Measurements from ENCODE around the gene NT5C.
A peak's percentile ranks its signal among the peaks of the same experiment; 100 is the strongest.
"Not testable (repeated sequence)": the region's sequence is repeated elsewhere in the genome, so short reads cannot be mapped to it uniquely, and the experiment has no call there.

The NT5C gene

GRCh38 chr17:75131278-75132017 is at the start of gene NT5C:
Gene NT5C, minus strand, starts transcription at chr17:75131742. Its CDS starts 35 bp downstream, at chr17:75131707.
- H3K4me1 Mint-ChIP-seq (ENCODE audit: low read depth): peaks cover 21% of the 10 kb centered on the region
- DNase-seq: peak; percentile 88
- H3K27ac Mint-ChIP-seq: peak within 1 kb of the TSS; percentile 94
- H3K36me3 Mint-ChIP-seq (ENCODE audit: low read depth): peaks cover 52% of the 10 kb centered on the region
- peak within 1 kb of the TSS; percentile 89 for H3K4me3 Mint-ChIP-seq
- no peaks in the 10 kb centered on the region for H3K9me3 Mint-ChIP-seq
- no peaks in the 10 kb centered on the region for H3K27me3 Mint-ChIP-seq

DNA sequence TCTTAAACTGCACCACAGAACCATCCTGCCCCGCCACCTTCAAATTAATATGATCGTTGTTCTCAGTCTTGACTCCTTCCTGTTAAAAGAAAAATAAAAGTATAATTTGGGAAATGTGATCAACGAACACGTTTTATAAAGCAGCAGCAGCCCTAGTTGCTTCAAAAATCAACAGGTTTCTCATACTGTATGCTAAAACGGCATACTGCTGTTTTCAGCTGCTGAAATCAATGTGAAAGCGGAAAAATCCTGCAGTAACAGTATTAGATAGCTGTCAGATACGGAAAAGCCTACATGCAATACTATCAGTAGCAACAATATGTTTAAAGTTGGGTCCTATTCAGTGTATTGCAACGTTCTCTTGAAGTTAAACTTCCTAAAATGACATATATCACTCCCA is 49.6 kb upstream of the NT5C start:
- Mint-ChIP-seq H3K4me1 (ENCODE audit: low read depth) (peaks cover 43% of the 10 kb centered on the region), H3K4me3 (peak overlapping the region; percentile 95), H3K27ac (peak overlapping the region; percentile 90), H3K9me3 (no peaks in the 10 kb centered on the region), H3K36me3 (ENCODE audit: low read depth) (peaks cover 58% of the 10 kb centered on the region), H3K27me3 (no peaks in the 10 kb centered on the region)
- DNase-seq: no peak

DNA sequence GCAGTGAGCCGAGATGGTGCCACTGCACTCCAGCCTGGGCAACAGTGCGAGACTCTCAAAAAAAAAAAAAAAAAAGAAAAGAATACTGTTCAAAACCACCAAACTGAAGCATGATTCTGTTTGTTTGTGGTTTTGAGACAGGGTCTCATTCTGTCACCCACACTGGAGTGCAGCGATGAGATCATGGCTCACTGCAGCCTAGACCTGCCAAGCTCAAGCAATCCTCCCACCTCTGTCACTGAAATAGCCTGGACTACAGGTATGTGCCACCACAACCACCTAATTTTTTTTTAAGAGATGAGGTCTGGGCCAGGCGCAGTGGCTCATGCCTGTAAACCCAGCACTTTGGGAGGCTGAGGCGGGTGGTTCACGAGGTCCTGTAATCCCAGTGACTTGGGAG is 46.9 kb upstream of the NT5C start:
- H3K9me3 Mint-ChIP-seq: no peaks in the 10 kb centered on the region
- peaks cover 39% of the 10 kb centered on the region for H3K4me1 Mint-ChIP-seq (ENCODE audit: low read depth)
- H3K4me3 Mint-ChIP-seq: no peak overlapping the region
- DNase-seq: no peak
- peak overlapping the region; percentile 61 for H3K27ac Mint-ChIP-seq
- H3K36me3 Mint-ChIP-seq (ENCODE audit: low read depth): peaks cover 84% of the 10 kb centered on the region
- H3K27me3 Mint-ChIP-seq: no peaks in the 10 kb centered on the region

GRCh38 chr17:75176625-75177024 is 45.1 kb upstream of the NT5C start:
- Mint-ChIP-seq H3K4me3 (no peak overlapping the region), H3K27ac (peak overlapping the region; percentile 52), H3K9me3 (no peaks in the 10 kb centered on the region), H3K27me3 (no peaks in the 10 kb centered on the region), H3K4me1 (ENCODE audit: low read depth) (peaks cover 46% of the 10 kb centered on the region), H3K36me3 (ENCODE audit: low read depth) (peaks cover 96% of the 10 kb centered on the region)
- no peak for DNase-seq

DNA sequence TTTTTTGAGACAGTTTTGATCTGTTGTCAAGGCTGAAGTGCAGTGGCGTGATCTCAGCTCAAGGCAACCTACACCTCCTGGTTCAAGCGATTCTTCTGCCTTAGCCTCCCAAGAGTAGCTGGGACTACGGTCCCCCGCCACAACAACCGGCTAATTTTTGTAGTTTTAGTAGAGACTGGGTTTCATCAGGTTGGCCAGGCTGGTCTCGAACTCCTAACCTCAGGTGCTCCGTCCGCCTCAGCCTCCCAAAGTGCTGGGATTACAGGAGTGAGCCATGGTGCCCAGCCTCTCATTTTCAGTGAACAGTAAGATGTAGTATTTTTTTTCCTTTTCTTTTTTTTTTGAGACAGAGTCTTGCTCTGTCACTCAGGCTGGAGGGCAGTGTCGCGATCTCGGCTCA is 43.5 kb upstream of the NT5C start:
- no peak for DNase-seq
- no peaks in the 10 kb centered on the region for H3K27me3 Mint-ChIP-seq
- no peak overlapping the region for H3K4me3 Mint-ChIP-seq
- peak overlapping the region; percentile 37 for H3K27ac Mint-ChIP-seq
- H3K4me1 Mint-ChIP-seq (ENCODE audit: low read depth): peaks cover 37% of the 10 kb centered on the region
- no peaks in the 10 kb centered on the region for H3K9me3 Mint-ChIP-seq
- peaks cover 95% of the 10 kb centered on the region for H3K36me3 Mint-ChIP-seq (ENCODE audit: low read depth)

- Mint-ChIP-seq H3K4me3 (no peak overlapping the region), H3K36me3 (ENCODE audit: low read depth) (peaks cover 90% of the 10 kb centered on the region), H3K9me3 (no peaks in the 10 kb centered on the region), H3K4me1 (ENCODE audit: low read depth) (peaks cover 23% of the 10 kb centered on the region), H3K27me3 (no peaks in the 10 kb centered on the region), H3K27ac (peak overlapping the region; percentile 60)
- DNase-seq: no peak
Measured at GRCh38 chr17:75173526-75173925, 42.0 kb upstream of the NT5C start.

GRCh38 chr17:75168998-75169397 is 37.5 kb upstream of the NT5C start:
- peaks cover 17% of the 10 kb centered on the region for H3K4me1 Mint-ChIP-seq (ENCODE audit: low read depth)
- H3K4me3 Mint-ChIP-seq: no peak overlapping the region
- peaks cover 87% of the 10 kb centered on the region for H3K36me3 Mint-ChIP-seq (ENCODE audit: low read depth)
- DNase-seq: no peak
- H3K27ac Mint-ChIP-seq: peak overlapping the region; percentile 14
- no peaks in the 10 kb centered on the region for H3K27me3 Mint-ChIP-seq
- H3K9me3 Mint-ChIP-seq: no peaks in the 10 kb centered on the region

GRCh38 chr17:75164606-75165005 is 33.1 kb upstream of the NT5C start:
- not testable (repeated sequence) for H3K4me3 Mint-ChIP-seq; H3K4me1 Mint-ChIP-seq (ENCODE audit: low read depth); H3K9me3 Mint-ChIP-seq; DNase-seq; H3K27me3 Mint-ChIP-seq
- peaks cover 70% of the 10 kb centered on the region for H3K36me3 Mint-ChIP-seq (ENCODE audit: low read depth)
- peak overlapping the region; percentile 26 for H3K27ac Mint-ChIP-seq

GRCh38 chr17:75163074-75163473 is 31.5 kb upstream of the NT5C start:
- no peaks in the 10 kb centered on the region for H3K27me3 Mint-ChIP-seq
- peaks cover 64% of the 10 kb centered on the region for H3K36me3 Mint-ChIP-seq (ENCODE audit: low read depth)
- H3K9me3 Mint-ChIP-seq: no peaks in the 10 kb centered on the region
- DNase-seq: no peak
- H3K4me3 Mint-ChIP-seq: no peak overlapping the region
- no peak overlapping the region for H3K27ac Mint-ChIP-seq
- peaks cover 7% of the 10 kb centered on the region for H3K4me1 Mint-ChIP-seq (ENCODE audit: low read depth)

DNA sequence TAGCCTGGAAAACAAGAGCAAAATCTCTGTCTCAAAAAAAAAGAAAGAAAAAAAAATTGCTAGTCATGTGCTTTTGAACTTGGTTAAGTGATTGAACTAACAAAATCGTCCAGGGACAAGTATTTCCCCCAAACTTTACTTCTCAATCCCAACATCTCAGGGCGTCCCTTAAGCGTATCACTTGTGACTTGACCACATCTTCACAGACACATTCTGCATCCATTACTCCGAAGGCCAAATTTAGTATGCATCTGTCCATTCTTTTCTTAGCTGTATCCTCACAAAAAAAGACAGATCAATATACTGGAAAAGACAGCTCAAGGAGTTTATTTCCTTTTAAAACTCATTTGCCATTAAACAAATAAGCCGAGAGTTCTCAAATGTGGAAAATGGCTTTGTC is 28.7 kb upstream of the NT5C start:
- no peaks in the 10 kb centered on the region for H3K27me3 Mint-ChIP-seq
- no peak for DNase-seq
- H3K4me1 Mint-ChIP-seq (ENCODE audit: low read depth): peaks cover 13% of the 10 kb centered on the region
- H3K4me3 Mint-ChIP-seq: no peak overlapping the region
- H3K9me3 Mint-ChIP-seq: no peaks in the 10 kb centered on the region
- peaks cover 41% of the 10 kb centered on the region for H3K36me3 Mint-ChIP-seq (ENCODE audit: low read depth)
- no peak overlapping the region for H3K27ac Mint-ChIP-seq

GRCh38 chr17:75159196-75160031 is 27.9 kb upstream of the NT5C start:
- peaks cover 36% of the 10 kb centered on the region for H3K36me3 Mint-ChIP-seq (ENCODE audit: low read depth)
- no peaks in the 10 kb centered on the region for H3K27me3 Mint-ChIP-seq
- no peaks in the 10 kb centered on the region for H3K9me3 Mint-ChIP-seq
- peaks cover 21% of the 10 kb centered on the region for H3K4me1 Mint-ChIP-seq (ENCODE audit: low read depth)
- DNase-seq: no peak
- H3K27ac Mint-ChIP-seq: no peak overlapping the region
- H3K4me3 Mint-ChIP-seq: no peak overlapping the region

- peaks cover 36% of the 10 kb centered on the region for H3K36me3 Mint-ChIP-seq (ENCODE audit: low read depth)
- not testable (repeated sequence) for H3K27me3 Mint-ChIP-seq, DNase-seq, H3K27ac Mint-ChIP-seq, H3K9me3 Mint-ChIP-seq, H3K4me3 Mint-ChIP-seq
- H3K4me1 Mint-ChIP-seq (ENCODE audit: low read depth): peaks cover 21% of the 10 kb centered on the region
Measured at GRCh38 chr17:75158480-75158879, 26.9 kb upstream of the NT5C start.

GRCh38 chr17:75155191-75155601 is 23.7 kb upstream of the NT5C start:
- no peak for DNase-seq
- H3K4me3 Mint-ChIP-seq: no peak overlapping the region
- H3K4me1 Mint-ChIP-seq (ENCODE audit: low read depth): peaks cover 36% of the 10 kb centered on the region
- H3K36me3 Mint-ChIP-seq (ENCODE audit: low read depth): peaks cover 39% of the 10 kb centered on the region
- peak overlapping the region; percentile 94 for H3K27ac Mint-ChIP-seq
- no peaks in the 10 kb centered on the region for H3K27me3 Mint-ChIP-seq
- H3K9me3 Mint-ChIP-seq: no peaks in the 10 kb centered on the region

DNA sequence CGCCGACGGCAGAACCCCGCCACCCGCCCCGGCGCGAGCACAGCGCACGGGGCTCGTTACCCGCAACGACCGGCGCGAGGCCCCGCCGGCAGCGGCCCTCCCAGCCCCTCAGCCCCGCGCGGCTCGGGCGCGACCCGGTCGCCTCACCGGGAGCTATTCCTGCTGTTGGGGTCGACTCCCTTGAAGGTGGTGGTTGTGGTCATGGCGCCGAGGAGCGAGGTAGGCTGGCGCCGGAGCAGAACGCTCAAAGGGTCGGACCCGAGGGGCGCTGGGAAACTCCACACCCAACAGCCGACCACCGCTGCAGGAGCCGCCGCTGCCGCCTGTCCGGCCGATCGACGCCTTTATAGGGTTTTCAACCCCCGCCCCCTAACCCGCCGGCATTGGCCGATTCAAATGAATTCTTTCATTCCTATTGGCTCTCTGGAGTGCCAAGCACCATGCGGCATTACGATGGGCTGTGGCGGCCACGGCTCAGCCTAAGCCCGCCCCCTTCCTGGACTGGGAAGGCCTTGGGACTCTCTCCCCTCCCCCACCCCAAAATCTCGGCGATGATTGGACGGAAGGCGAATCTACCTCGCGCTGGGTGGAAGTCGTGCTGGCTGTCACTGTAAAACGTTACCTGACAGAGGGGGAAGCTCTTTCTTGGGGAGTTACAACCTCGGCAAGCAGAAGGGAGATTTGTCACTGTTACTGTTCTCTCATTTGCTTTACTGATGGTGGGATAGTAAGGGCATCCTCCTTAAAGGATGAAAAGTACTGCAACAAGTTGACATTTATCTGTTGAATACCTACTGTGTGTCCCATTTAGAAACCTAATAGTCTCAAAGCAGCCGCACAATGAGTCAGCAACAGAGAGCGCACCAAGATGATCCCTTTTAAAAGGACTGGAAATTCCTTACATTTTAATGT is 22.9 kb upstream of the NT5C start, which contains the start of gene JPT1:
Gene JPT1, minus strand, starts transcription at position 318 of the 912 bp plus-strand sequence. Its CDS starts 115 bp downstream, at position 203.
- peaks cover 37% of the 10 kb centered on the region for H3K4me1 Mint-ChIP-seq (ENCODE audit: low read depth)
- H3K9me3 Mint-ChIP-seq: no peaks in the 10 kb centered on the region
- peak; percentile 95 for DNase-seq
- peaks cover 39% of the 10 kb centered on the region for H3K36me3 Mint-ChIP-seq (ENCODE audit: low read depth)
- peak within 1 kb of the TSS; percentile 96 for H3K4me3 Mint-ChIP-seq
- no peaks in the 10 kb centered on the region for H3K27me3 Mint-ChIP-seq
- peak within 1 kb of the TSS; percentile 94 for H3K27ac Mint-ChIP-seq

Data from activated T-cell treated with anti-CD3 and anti-CD28 coated beads, Interleukin-2, amount 50 U/mL, for 24 hours (primary cell).